ENCODE data around the gene NPDC1.

The NPDC1 gene

DNA sequence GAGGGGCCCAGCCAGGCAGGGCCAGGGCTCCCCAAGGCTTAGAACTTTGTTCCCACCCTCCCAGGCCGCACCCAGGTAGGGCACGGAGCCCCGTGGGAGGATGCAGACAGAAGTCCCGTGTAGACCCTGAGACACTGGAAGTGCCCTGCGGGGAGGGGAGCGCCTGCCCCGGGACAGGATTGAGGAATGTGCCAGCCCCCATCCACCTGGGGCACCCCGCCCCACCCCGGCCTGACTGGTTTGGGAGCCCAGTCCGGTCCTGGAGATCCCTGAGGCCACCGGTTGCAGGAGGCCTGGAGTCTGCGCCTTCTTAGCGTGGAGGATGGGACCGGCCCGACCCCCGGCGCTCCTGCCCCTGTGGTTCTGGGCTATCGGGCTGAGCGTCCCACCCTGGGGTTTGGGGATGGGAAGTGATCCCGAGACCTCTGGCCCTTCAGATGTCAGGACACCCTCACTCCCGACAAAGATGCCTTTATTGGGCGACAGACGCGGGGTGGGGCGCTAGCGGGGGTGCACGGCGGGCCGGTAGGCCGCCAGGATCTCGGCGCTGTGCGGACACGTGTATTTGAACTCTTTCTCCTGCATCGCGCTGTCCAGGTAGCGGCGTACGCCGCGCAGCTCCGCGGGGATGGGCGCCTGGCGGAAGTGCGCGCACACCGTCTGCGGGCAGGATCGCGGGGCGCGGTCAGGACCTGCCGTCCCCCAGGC is 51.6 kb downstream of the NPDC1 start:
- no peak for DNase-seq (ENCODE audit: low read depth, low spot score)

- DNase-seq (ENCODE audit: low read depth, low spot score), result no peak
Measured at GRCh38 chr9:136992819-136993369, 53.1 kb downstream of the NPDC1 start.

- DNase-seq (ENCODE audit: low read depth, low spot score), result no peak
Measured at GRCh38 chr9:136991993-136992818, 53.8 kb downstream of the NPDC1 start, which contains the start of gene PAXX. PAXX (plus strand) TSS chr9:136992422; CDS start chr9:136992444, 22 bp downstream.

- DNase-seq (ENCODE audit: low read depth, low spot score), result no peak
Measured at GRCh38 chr9:136990242-136990911, 55.6 kb downstream of the NPDC1 start.

Data from brain pericyte (primary cell).